AG04450 (cell line): ENCODE results near the gene TMA16. TPM values are rescaled to one million over a fixed set of nuclear protein-coding genes. Genes with fewer than 3 reads are reported as not detected.

Source experiments
- CTCF ChIA-PET: fragments of 300-600, 350-600 bp; formaldehyde crosslinking; extraction: SDS; loops from one replicate; lab custom pipeline; 2022; ENCODE audit warnings: antibody characterized with exemption, inconsistent platforms; lab: Charles Lee
- POLR2A ChIA-PET: fragments of 350-600 bp; formaldehyde crosslinking; extraction: SDS; loops from one replicate; lab custom pipeline; 2021; ENCODE audit warnings: antibody characterized with exemption, inconsistent platforms; lab: Yijun Ruan, JAX
- DNase-seq: peaks from one replicate; pipeline ENCODE4 v3.0.0-alpha.2; 2011; ENCODE audit warnings: low read depth, low spot score
- H3K27ac ChIP-seq: one replicate; pipeline ENCODE4 v1.5.1; 2012; ENCODE audit warnings: low read depth, low read length, control low read depth
- H3K27me3 ChIP-seq: one replicate; pipeline ENCODE4 v1.6.0; 2012; ENCODE audit warnings: low read length; ENCODE audit not compliant: control insufficient read depth, insufficient read depth
- H3K4me3 ChIP-seq: 2 replicates; pipeline ENCODE4 v1.5.1; 2011; ENCODE audit warnings: mild to moderate bottlenecking, low read depth, low read length, control low read depth
- H3K9me3 ChIP-seq: 2 replicates; pipeline ENCODE4 v1.5.1; 2012; ENCODE audit warnings: low read length; ENCODE audit not compliant: control insufficient read depth, insufficient read depth
- CTCF ChIP-seq: IDR thresholded peaks from 2 replicates; pipeline ENCODE4 v1.5.1; 2011; ENCODE audit warnings: low read depth, low read length, control low read depth, inconsistent platforms
- polyA plus RNA-seq: library from polyadenylated mRNA; depleted of rRNA; stranded (reverse); fragments of >200 nt; gene quantifications from 2 replicates; pipeline ENCODE4 v1.2.3, GENCODE V29; 2011

Gene TMA16
- polyA plus RNA-seq, 1 experiment, result 21.1 TPM

GRCh38 chr4:163558539-163559044, 64.1 kb downstream of the TMA16 start:
- Histone ChIP-seq H3K27me3 (no peaks in the 10 kb centered on the region), H3K9me3 (no peaks in the 10 kb centered on the region), H3K27ac (no peak overlapping the region), H3K4me3 (no peak overlapping the region)
- CTCF ChIA-PET, result interaction anchor here (1.4 to 13.3 kb wide), 3 partner anchors 8 to 200 kb away, joined by 4 to 361 read pairs (median 9); no protein-coding TSS in a partner anchor
- POLR2A ChIA-PET, result no interaction called here
- TF ChIP-seq CTCF, result no peak
- no peak for DNase-seq

- no peak overlapping the region for H3K4me3 ChIP-seq
- TF ChIP-seq CTCF, result no peak
- ChIA-PET CTCF (no interaction called here), POLR2A (no interaction called here)
- no peak overlapping the region for H3K27ac ChIP-seq
- H3K27me3 ChIP-seq, result no peaks in the 10 kb centered on the region
- no peak for DNase-seq
- no peaks in the 10 kb centered on the region for H3K9me3 ChIP-seq
These were observed 68.0 kb downstream of the TMA16 start for GRCh38 chr4:163562496-163562895.

GRCh38 chr4:163563592-163563991, 69.1 kb downstream of the TMA16 start:
- H3K4me3 ChIP-seq, result no peak overlapping the region
- H3K27me3 ChIP-seq, result no peaks in the 10 kb centered on the region
- POLR2A ChIA-PET, result no interaction called here
- no peak for TF ChIP-seq CTCF
- CTCF ChIA-PET, result interaction anchor here (1.0 to 1.5 kb wide), 2 partner anchors 11 to 192 kb away, joined by 4 read pairs; no protein-coding TSS in a partner anchor
- H3K9me3 ChIP-seq, result no peaks in the 10 kb centered on the region
- no peak overlapping the region for H3K27ac ChIP-seq
- DNase-seq, result no peak

- H3K4me3 ChIP-seq, result no peak overlapping the region
- POLR2A ChIA-PET, result no interaction called here
- no peak overlapping the region for H3K27ac ChIP-seq
- no peak for DNase-seq
- CTCF ChIA-PET, result interaction anchor here (1.0 to 3.8 kb wide), 4 partner anchors 8 to 192 kb away, joined by 4 to 20 read pairs (median 5); no protein-coding TSS in a partner anchor
- TF ChIP-seq CTCF, result no peak
- H3K27me3 ChIP-seq, result no peaks in the 10 kb centered on the region
- no peaks in the 10 kb centered on the region for H3K9me3 ChIP-seq
These were observed 69.8 kb downstream of the TMA16 start for GRCh38 chr4:163564221-163564720.
